Right cardiac atrium (tissue), 5 donors: ENCODE results near the gene PTGIR. TPM values are rescaled to one million over a fixed set of nuclear protein-coding genes. Genes with fewer than 3 reads are reported as not detected.

ENCODE experiments used
- ATAC-seq, 2 donors: fragments of 200-7000 bp; cut with Tn5 transposase; one replicate each; pipeline versions ENCODE4 v1.8.0 to v1.9.1; 2020; ENCODE audit warnings: moderate library complexity in 2 of 2, mild to moderate bottlenecking in 1 of 2
- DNase-seq, 3 donors: peaks; one replicate each; pipeline ENCODE4 v3.0.0-alpha.2; 2020
- H3K27ac ChIP-seq: one replicate; pipeline ENCODE4 v1.5.1; 2013; ENCODE audit warnings: mild to moderate bottlenecking, low read length, control low read depth, moderate library complexity
- H3K27me3 ChIP-seq: one replicate; pipeline ENCODE4 v1.6.1; 2013; ENCODE audit not compliant: control insufficient read depth, insufficient read depth
- H3K4me1 ChIP-seq: one replicate; pipeline ENCODE4 v1.6.1; 2013; ENCODE audit warnings: low read length; ENCODE audit not compliant: control insufficient read depth, insufficient read depth
- H3K4me3 ChIP-seq: one replicate; pipeline ENCODE4 v1.5.1; 2013; ENCODE audit warnings: low read length, control low read depth
- H3K9me3 ChIP-seq: one replicate; pipeline ENCODE4 v1.6.1; 2013; ENCODE audit warnings: low read length; ENCODE audit not compliant: control insufficient read depth
- WGBS: extraction: QIAGEN DNeasy Blood & Tissue Kit; methylation state at CpG from one replicate; pipeline ENCODE4 v1.1.7; 2013; 5-methylcytosine and 5-hydroxymethylcytosine counted together
- intact Hi-C, 4 donors: fragments of 100-400 bp; cut with DNase I; formaldehyde crosslinking; loops; one replicate each; pipeline versions ENCODE4 v1.11.0 to v1.14.0; 2022 to 2023
- polyA plus RNA-seq: library from polyadenylated mRNA; stranded (reverse); fragments of 200-250 nt; gene quantifications from one replicate; pipeline ENCODE4 v1.2.3, GENCODE V29; 2013
- total RNA-seq, 4 donors: library from RNA; stranded (reverse); fragmentation: NEBNext Ultra II Directional; extraction: Animal tissue kit (Norgen Biotek cat#: 25700); gene quantifications; one replicate each; pipeline ENCODE4 v1.2.1, GENCODE V29; 2021
- donor health status: healthy with polysubstance abuse.
- donor health status: DM: no; HTN: yes; CAD: no.
- donor health status: DM: no; HTN: no; CAD: no.
- donor health status: DM: no; HTN: yes; CAD: no; lungs with severe emphysema.
- donor health status: DM: yes; HTN: yes; CAD: no.

Gene PTGIR
- total and polyA plus RNA-seq, 5 donors, result 6.7 to 13.5 (median 7.9) TPM

GRCh38 chr19:46607448-46607841 lies 17.4 kb downstream of the PTGIR start:
- WGBS, result 71% methylated on average over 12 of the region's 12 CpGs
- Histone ChIP-seq H3K4me3 (no peak overlapping the region), H3K9me3 (no peaks in the 10 kb centered on the region), H3K27ac (no peak overlapping the region), H3K4me1 (peaks cover 9% of the 10 kb centered on the region), H3K27me3 (no peaks in the 10 kb centered on the region)
- ATAC-seq, result no peak
- DNase-seq, result peak in 1 of 3 donors; percentile 17
- intact Hi-C loops, result no loop called here

- peaks cover 9% of the 10 kb centered on the region for H3K4me1 ChIP-seq
- H3K4me3 ChIP-seq, result no peak overlapping the region
- intact Hi-C loops, result no loop called here
- DNase-seq (peak in 1 of 3 donors; percentile 32), ATAC-seq (no peak)
- H3K27ac ChIP-seq, result no peak overlapping the region
- no peaks in the 10 kb centered on the region for H3K9me3 ChIP-seq
- WGBS, result 75% methylated on average over 12 of the region's 12 CpGs
- no peaks in the 10 kb centered on the region for H3K27me3 ChIP-seq
Observed at GRCh38 chr19:46606681-46607447, 18.0 kb downstream of the PTGIR start.

- no peak overlapping the region for H3K4me3 ChIP-seq
- intact Hi-C loops, result no loop called here
- 77% methylated on average over 11 of the region's 11 CpGs for WGBS
- ATAC-seq (no peak), DNase-seq (no peak)
- H3K27ac ChIP-seq, result no peak overlapping the region
- H3K4me1 ChIP-seq, result peaks cover 9% of the 10 kb centered on the region
- no peaks in the 10 kb centered on the region for H3K27me3 ChIP-seq
- H3K9me3 ChIP-seq, result no peaks in the 10 kb centered on the region
Observed at GRCh38 chr19:46606019-46606418, 18.9 kb downstream of the PTGIR start.

GRCh38 chr19:46605356-46605821 lies 19.5 kb downstream of the PTGIR start:
- no peaks in the 10 kb centered on the region for H3K27me3 ChIP-seq
- peaks cover 9% of the 10 kb centered on the region for H3K4me1 ChIP-seq
- intact Hi-C loops, result no loop called here
- H3K27ac ChIP-seq, result peak overlapping the region; percentile 8
- H3K4me3 ChIP-seq, result no peak overlapping the region
- WGBS, result 41% methylated on average over 16 of the region's 16 CpGs
- DNase-seq, result peak in 1 of 3 donors; percentile 63
- no peaks in the 10 kb centered on the region for H3K9me3 ChIP-seq
- ATAC-seq, result no peak

GRCh38 chr19:46604781-46605355 lies 20.0 kb downstream of the PTGIR start:
- H3K4me3 ChIP-seq, result no peak overlapping the region
- peak overlapping the region; percentile 8 for H3K27ac ChIP-seq
- peak in 1 of 3 donors; percentile 64 for DNase-seq
- peaks cover 9% of the 10 kb centered on the region for H3K4me1 ChIP-seq
- H3K27me3 ChIP-seq, result no peaks in the 10 kb centered on the region
- ATAC-seq, result no peak
- intact Hi-C loops, result no loop called here
- WGBS, result 50% methylated on average over 13 of the region's 13 CpGs
- no peaks in the 10 kb centered on the region for H3K9me3 ChIP-seq

GRCh38 chr19:46603752-46604231 lies 21.1 kb downstream of the PTGIR start:
- Histone ChIP-seq H3K4me3 (no peak overlapping the region), H3K27ac (no peak overlapping the region), H3K4me1 (peaks cover 9% of the 10 kb centered on the region), H3K27me3 (no peaks in the 10 kb centered on the region), H3K9me3 (no peaks in the 10 kb centered on the region)
- DNase-seq (peak in 1 of 3 donors; percentile 56), ATAC-seq (no peak)
- WGBS, result 51% methylated on average over 9 of the region's 9 CpGs
- intact Hi-C loops, result no loop called here

- H3K4me3 ChIP-seq, result peak overlapping the region; percentile 98
- intact Hi-C loops, result no loop called here
- peaks cover 9% of the 10 kb centered on the region for H3K4me1 ChIP-seq
- no peak for DNase-seq
- no peaks in the 10 kb centered on the region for H3K27me3 ChIP-seq
- peak overlapping the region; percentile 73 for H3K27ac ChIP-seq
- ATAC-seq, result no peak
- H3K9me3 ChIP-seq, result no peaks in the 10 kb centered on the region
- WGBS, result 31% methylated on average over 2 of the region's 2 CpGs
Observed at GRCh38 chr19:46603195-46603637, 21.7 kb downstream of the PTGIR start.

GRCh38 chr19:46602392-46603194 lies 22.3 kb downstream of the PTGIR start:
- peak overlapping the region; percentile 98 for H3K4me3 ChIP-seq
- H3K9me3 ChIP-seq, result no peaks in the 10 kb centered on the region
- H3K27ac ChIP-seq, result peak overlapping the region; percentile 73
- peaks cover 9% of the 10 kb centered on the region for H3K4me1 ChIP-seq
- no peaks in the 10 kb centered on the region for H3K27me3 ChIP-seq
- WGBS, result 12% methylated on average over 23 of the region's 23 CpGs
- DNase-seq (peak in 2 of 3 donors; percentile 57 to 67), ATAC-seq (no peak)
- intact Hi-C loops, result no loop called here

- no peaks in the 10 kb centered on the region for H3K27me3 ChIP-seq
- H3K4me1 ChIP-seq, result peaks cover 9% of the 10 kb centered on the region
- DNase-seq (peak in 2 of 3 donors; percentile 71 to 77), ATAC-seq (peak; percentile 4 to 7)
- intact Hi-C loops, result no loop called here
- H3K9me3 ChIP-seq, result no peaks in the 10 kb centered on the region
- peak within 1 kb of the TSS; percentile 98 for H3K27ac ChIP-seq
- WGBS, result 1% methylated on average over 51 of the region's 51 CpGs
- H3K4me3 ChIP-seq, result peak within 1 kb of the TSS; percentile 98
Observed at GRCh38 chr19:46601318-46602224, 23.3 kb downstream of the PTGIR start, which contains the start of gene CALM3. TSS of gene CALM3 (plus strand) at chr19:46601330. CDS start at chr19:46601435, 105 bp downstream.
